Glutamatergic neuron (in vitro differentiated cells): Measurements from ENCODE around the gene ADAM11. TPM values are rescaled to one million over a fixed set of nuclear protein-coding genes. Genes with fewer than 3 reads are reported as not detected.

Experiments used
- DNase-seq: peaks from one replicate; pipeline ENCODE4 v3.0.0; 2022
- H3K27ac Mint-ChIP-seq: one replicate; pipeline ENCODE4 v1.8.0; 2020; ENCODE audit warnings: mild to moderate bottlenecking, mixed read lengths, inconsistent platforms; ENCODE audit not compliant: unreplicated experiment
- H3K27me3 Mint-ChIP-seq: one replicate; pipeline ENCODE4 v1.8.0; 2020; ENCODE audit warnings: mild to moderate bottlenecking, moderate library complexity, mixed read lengths, inconsistent platforms; ENCODE audit not compliant: unreplicated experiment
- H3K36me3 Mint-ChIP-seq: one replicate; pipeline ENCODE4 v1.8.0; 2020; ENCODE audit warnings: mild to moderate bottlenecking, mixed read lengths, inconsistent platforms; ENCODE audit not compliant: unreplicated experiment
- H3K4me1 Mint-ChIP-seq: one replicate; pipeline ENCODE4 v1.8.0; 2020; ENCODE audit warnings: mild to moderate bottlenecking, low read depth, mixed read lengths, inconsistent platforms; ENCODE audit not compliant: unreplicated experiment
- H3K4me3 Mint-ChIP-seq: one replicate; pipeline ENCODE4 v1.8.0; 2020; ENCODE audit warnings: mild to moderate bottlenecking, mixed read lengths, inconsistent platforms; ENCODE audit not compliant: unreplicated experiment
- H3K9me3 Mint-ChIP-seq: one replicate; pipeline ENCODE4 v1.8.0; 2020; ENCODE audit warnings: mild to moderate bottlenecking, moderate library complexity, mixed read lengths, inconsistent platforms; ENCODE audit not compliant: unreplicated experiment
- CTCF ChIP-seq: fragments of 200-600 bp; sonication (generic); IDR thresholded peaks from one replicate; pipeline ENCODE4 v1.5.0; 2021; ENCODE audit not compliant: partially characterized antibody, unreplicated experiment
- total RNA-seq: library from RNA; stranded (reverse); fragmentation: NEBNext Ultra II Directional; extraction: Animal tissue kit (Norgen Biotek cat#: 25700); gene quantifications from one replicate; pipeline ENCODE4 v1.2.1, GENCODE V29; 2021; ENCODE audit not compliant: unreplicated experiment

ADAM11 gene
- total RNA-seq, 1 donor from 2014 or later: 396 TPM

- no peak for DNase-seq
- H3K36me3 Mint-ChIP-seq: no peaks in the 10 kb centered on the region
- peaks cover 12% of the 10 kb centered on the region for H3K4me1 Mint-ChIP-seq
- no peak overlapping the region for H3K27ac Mint-ChIP-seq
- no peak for TF ChIP-seq CTCF
- H3K4me3 Mint-ChIP-seq: no peak overlapping the region
- peaks cover 12% of the 10 kb centered on the region for H3K27me3 Mint-ChIP-seq
- H3K9me3 Mint-ChIP-seq: peaks cover 15% of the 10 kb centered on the region
Measured at GRCh38 chr17:44773140-44773539, 14.4 kb downstream of the ADAM11 start.

- Mint-ChIP-seq H3K27me3 (peaks cover 17% of the 10 kb centered on the region), H3K4me3 (peak overlapping the region; percentile 71), H3K36me3 (no peaks in the 10 kb centered on the region), H3K4me1 (peaks cover 6% of the 10 kb centered on the region), H3K27ac (peak overlapping the region; percentile 22), H3K9me3 (peaks cover 17% of the 10 kb centered on the region)
- DNase-seq: peak; percentile 97
- TF ChIP-seq CTCF: peak; percentile 97
Measured at GRCh38 chr17:44774271-44775135, 15.7 kb downstream of the ADAM11 start.

GRCh38 chr17:44775136-44775837 lies 16.5 kb downstream of the ADAM11 start:
- TF ChIP-seq CTCF: peak; percentile 66
- H3K9me3 Mint-ChIP-seq: peaks cover 19% of the 10 kb centered on the region
- DNase-seq: peak; percentile 98

GRCh38 chr17:44775838-44776621 lies 17.2 kb downstream of the ADAM11 start:
- TF ChIP-seq CTCF: no peak
- peak overlapping the region; percentile 34 for H3K4me3 Mint-ChIP-seq

More at GRCh38 chr17:44775136-44775837, 16.5 kb downstream of the ADAM11 start:
- no peak overlapping the region for H3K27ac Mint-ChIP-seq
- no peaks in the 10 kb centered on the region for H3K36me3 Mint-ChIP-seq
- H3K4me3 Mint-ChIP-seq: peak overlapping the region; percentile 71
- peaks cover 17% of the 10 kb centered on the region for H3K27me3 Mint-ChIP-seq
- H3K4me1 Mint-ChIP-seq: peaks cover 7% of the 10 kb centered on the region

More at GRCh38 chr17:44775838-44776621, 17.2 kb downstream of the ADAM11 start:
- DNase-seq: no peak
- peaks cover 21% of the 10 kb centered on the region for H3K9me3 Mint-ChIP-seq
- peaks cover 10% of the 10 kb centered on the region for H3K4me1 Mint-ChIP-seq
- no peaks in the 10 kb centered on the region for H3K36me3 Mint-ChIP-seq
- peaks cover 19% of the 10 kb centered on the region for H3K27me3 Mint-ChIP-seq
- no peak overlapping the region for H3K27ac Mint-ChIP-seq
